K562 (cell line): ENCODE measurements around the gene BLZF1. TPM values are rescaled to one million over a fixed set of nuclear protein-coding genes. Genes with fewer than 3 reads are reported as not detected.

Experiments used
- ATF3 ChIP-seq, 2 experiments: fragments of 450-650 bp in 1 of 2; sonication (generic) in 1 of 2; formaldehyde crosslinking in 1 of 2; IDR thresholded peaks in 1 of 2; conservative IDR thresholded peaks in 1 of 2; 2 replicates each; pipeline versions ENCODE4 v1.6.1 to v1.8.1; 2016 to 2023; ENCODE audit warnings: mild to moderate bottlenecking in 2 of 2, moderate library complexity in 2 of 2, inconsistent platforms in 1 of 2, missing genetic modification reagents in 1 of 2
- E2F6 ChIP-seq, 2 experiments: IDR thresholded peaks; 2 replicates each; pipeline ENCODE4 v1.6.1; 2011; ENCODE audit warnings: borderline replicate concordance in 1 of 2, control low read depth in 1 of 2, low read depth in 1 of 2, low read length in 1 of 2, mild to moderate bottlenecking in 1 of 2, mixed read lengths in 1 of 2, moderate library complexity in 1 of 2; ENCODE audit not compliant: insufficient read depth in 1 of 2, insufficient read length in 1 of 2, poor library complexity in 1 of 2, severe bottlenecking in 1 of 2; ENCODE audit errors: extremely low read depth in 1 of 2
- EGR1 ChIP-seq: fragments of 450-650 bp; conservative IDR thresholded peaks from 2 replicates; pipeline ENCODE4 v1.6.1; 2017; ENCODE audit warnings: mild to moderate bottlenecking
- MCM2 ChIP-seq: fragments of 450-650 bp; IDR thresholded peaks from 2 replicates; pipeline ENCODE4 v1.6.1; 2017; ENCODE audit warnings: low read depth, mild to moderate bottlenecking
- NUFIP1 ChIP-seq: fragments of 450-650 bp; IDR thresholded peaks from 2 replicates; pipeline ENCODE4 v1.6.1; 2018; ENCODE audit not compliant: partially characterized antibody
- SRSF7 ChIP-seq: fragments of 200-400 bp; formaldehyde crosslinking; optimal IDR thresholded peaks from 2 replicates; pipeline ENCODE3; 2017; ENCODE audit warnings: mild to moderate bottlenecking, low read depth, low read length
- ZBTB2 ChIP-seq: fragments of 450-650 bp; IDR thresholded peaks from 2 replicates; pipeline ENCODE4 v1.6.1; 2016; ENCODE audit warnings: antibody characterized with exemption
- ZSCAN29 ChIP-seq: fragments of 450-650 bp; IDR thresholded peaks from 2 replicates; pipeline ENCODE4 v1.6.1; 2017
- polyA plus RNA-seq, 8 experiments: library from polyadenylated mRNA; depleted of rRNA in 4 of 8; stranded (reverse) in 5 of 8; unstranded in 3 of 8; fragments of >200 nt; fragmentation: Nextera tagmentation in 2 of 8; fragmentation: Illumina TruSeq in 1 of 8; extraction: Ambion mirVana in 2 of 8; extraction: Trizol in 1 of 8; gene quantifications; 2 replicates each; pipeline versions ENCODE4 v1.2.1 to v1.2.3, GENCODE V29; 2011 to 2014; ENCODE audit warnings: inconsistent platforms in 1 of 8, missing spikeins in 1 of 8
- total RNA-seq, 7 experiments: library from RNA; depleted of rRNA in 6 of 7; stranded (reverse); fragments of >200 nt in 6 of 7; fragmentation: Illumina TruSeq in 2 of 7; extraction: Trizol in 2 of 7; gene quantifications; 2 replicates each; pipeline versions ENCODE4 v1.2.1 to v1.2.3, GENCODE V29; 2011 to 2021; ENCODE audit warnings: low replicate concordance in 1 of 7
- TF ChIP-seq, protein P1 (sequence below): fragments of 250-450 bp; sonication (Bioruptor Pico); IDR thresholded peaks from 2 replicates; pipeline ENCODE4 v1.5.0; 2022; ENCODE audit warnings: mild to moderate bottlenecking
- TF ChIP-seq, protein P2 (sequence below), 2 experiments: fragments of 250-450 bp in 1 of 2; fragments of 450-650 bp in 1 of 2; sonication (Bioruptor Pico) in 1 of 2; IDR thresholded peaks; 2 replicates each; pipeline versions ENCODE4 v1.6.1 to v1.8.0; 2016 to 2021; ENCODE audit warnings: mild to moderate bottlenecking in 2 of 2, moderate library complexity in 2 of 2, missing compliant biosample characterization in 1 of 2, missing genetic modification characterization in 1 of 2
- TF ChIP-seq, protein P3 (sequence below), 2 experiments: fragments of 450-650 bp; formaldehyde crosslinking in 1 of 2; IDR thresholded peaks; 2 replicates each; pipeline versions ENCODE4 v1.4.0 to v1.6.1; 2014 to 2020; ENCODE audit warnings: mild to moderate bottlenecking in 2 of 2, borderline replicate concordance in 1 of 2, low read depth in 1 of 2

Gene BLZF1
- total and polyA plus RNA-seq, 9 of the 15 experiments (the other 6 are each of a cell fraction or from before 2014, with no cell fraction given), result 20.5 to 32.8 (median 25.3) TPM

DNA sequence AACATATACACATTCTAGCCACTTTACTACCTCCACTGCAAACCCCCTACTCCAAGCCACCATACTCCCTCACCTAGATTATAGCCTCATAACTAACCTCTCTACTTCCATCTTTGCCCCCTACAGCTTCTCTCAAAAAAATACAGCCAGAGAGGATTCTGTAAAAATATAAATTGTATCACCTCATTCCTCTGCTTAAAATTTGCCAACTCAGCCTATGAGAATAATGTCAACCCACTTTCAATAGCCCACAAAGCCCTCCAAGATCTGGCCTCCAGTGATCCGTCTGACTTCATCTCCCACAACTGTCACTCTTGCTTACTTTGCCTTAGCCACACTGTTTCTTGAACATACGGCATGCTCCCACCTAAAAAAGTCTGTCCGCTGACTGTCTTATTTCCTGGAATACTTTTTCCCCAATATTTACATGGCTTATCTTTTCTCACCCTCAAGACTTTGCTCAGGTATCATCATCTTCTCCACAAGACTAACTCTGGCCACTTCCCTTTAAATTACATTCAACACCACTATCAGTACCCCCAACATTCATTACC, 21.9 kb upstream of the BLZF1 start (continued):
- TF ChIP-seq E2F6 (IDR thresholded peaks at IDR 0.05; ENCODE audit: borderline replicate concordance in 1 of 2, extremely low read depth in 1 of 2, insufficient read depth in 1 of 2, insufficient read length in 1 of 2, low read depth in 1 of 2, low read length in 1 of 2, poor library complexity in 1 of 2, severe bottlenecking in 1 of 2) (no peak), SRSF7 (no peak), ZBTB2 (no peak), EGR1 (no peak), ATF3 (IDR thresholded peaks at IDR 0.05) (no peak), ATF3 (CRISPR knock-in tag; conservative IDR thresholded peaks at IDR 0.05) (no peak), ZSCAN29 (no peak), NUFIP1 (no peak), MCM2 (no peak)
- TF ChIP-seq, protein P1, sequence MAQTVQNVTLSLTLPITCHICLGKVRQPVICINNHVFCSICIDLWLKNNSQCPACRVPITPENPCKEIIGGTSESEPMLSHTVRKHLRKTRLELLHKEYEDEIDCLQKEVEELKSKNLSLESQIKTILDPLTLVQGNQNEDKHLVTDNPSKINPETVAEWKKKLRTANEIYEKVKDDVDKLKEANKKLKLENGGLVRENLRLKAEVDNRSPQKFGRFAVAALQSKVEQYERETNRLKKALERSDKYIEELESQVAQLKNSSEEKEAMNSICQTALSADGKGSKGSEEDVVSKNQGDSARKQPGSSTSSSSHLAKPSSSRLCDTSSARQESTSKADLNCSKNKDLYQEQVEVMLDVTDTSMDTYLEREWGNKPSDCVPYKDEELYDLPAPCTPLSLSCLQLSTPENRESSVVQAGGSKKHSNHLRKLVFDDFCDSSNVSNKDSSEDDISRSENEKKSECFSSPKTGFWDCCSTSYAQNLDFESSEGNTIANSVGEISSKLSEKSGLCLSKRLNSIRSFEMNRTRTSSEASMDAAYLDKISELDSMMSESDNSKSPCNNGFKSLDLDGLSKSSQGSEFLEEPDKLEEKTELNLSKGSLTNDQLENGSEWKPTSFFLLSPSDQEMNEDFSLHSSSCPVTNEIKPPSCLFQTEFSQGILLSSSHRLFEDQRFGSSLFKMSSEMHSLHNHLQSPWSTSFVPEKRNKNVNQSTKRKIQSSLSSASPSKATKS (CRISPR knock-in tag), result no peak
- TF ChIP-seq, protein P2, sequence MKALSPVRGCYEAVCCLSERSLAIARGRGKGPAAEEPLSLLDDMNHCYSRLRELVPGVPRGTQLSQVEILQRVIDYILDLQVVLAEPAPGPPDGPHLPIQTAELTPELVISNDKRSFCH (CRISPR knock-in tag; IDR thresholded peaks at IDR 0.05), result no peak
- TF ChIP-seq, protein P2 (tag; IDR thresholded peaks at IDR 0.05), result no peak
- TF ChIP-seq, protein P3, sequence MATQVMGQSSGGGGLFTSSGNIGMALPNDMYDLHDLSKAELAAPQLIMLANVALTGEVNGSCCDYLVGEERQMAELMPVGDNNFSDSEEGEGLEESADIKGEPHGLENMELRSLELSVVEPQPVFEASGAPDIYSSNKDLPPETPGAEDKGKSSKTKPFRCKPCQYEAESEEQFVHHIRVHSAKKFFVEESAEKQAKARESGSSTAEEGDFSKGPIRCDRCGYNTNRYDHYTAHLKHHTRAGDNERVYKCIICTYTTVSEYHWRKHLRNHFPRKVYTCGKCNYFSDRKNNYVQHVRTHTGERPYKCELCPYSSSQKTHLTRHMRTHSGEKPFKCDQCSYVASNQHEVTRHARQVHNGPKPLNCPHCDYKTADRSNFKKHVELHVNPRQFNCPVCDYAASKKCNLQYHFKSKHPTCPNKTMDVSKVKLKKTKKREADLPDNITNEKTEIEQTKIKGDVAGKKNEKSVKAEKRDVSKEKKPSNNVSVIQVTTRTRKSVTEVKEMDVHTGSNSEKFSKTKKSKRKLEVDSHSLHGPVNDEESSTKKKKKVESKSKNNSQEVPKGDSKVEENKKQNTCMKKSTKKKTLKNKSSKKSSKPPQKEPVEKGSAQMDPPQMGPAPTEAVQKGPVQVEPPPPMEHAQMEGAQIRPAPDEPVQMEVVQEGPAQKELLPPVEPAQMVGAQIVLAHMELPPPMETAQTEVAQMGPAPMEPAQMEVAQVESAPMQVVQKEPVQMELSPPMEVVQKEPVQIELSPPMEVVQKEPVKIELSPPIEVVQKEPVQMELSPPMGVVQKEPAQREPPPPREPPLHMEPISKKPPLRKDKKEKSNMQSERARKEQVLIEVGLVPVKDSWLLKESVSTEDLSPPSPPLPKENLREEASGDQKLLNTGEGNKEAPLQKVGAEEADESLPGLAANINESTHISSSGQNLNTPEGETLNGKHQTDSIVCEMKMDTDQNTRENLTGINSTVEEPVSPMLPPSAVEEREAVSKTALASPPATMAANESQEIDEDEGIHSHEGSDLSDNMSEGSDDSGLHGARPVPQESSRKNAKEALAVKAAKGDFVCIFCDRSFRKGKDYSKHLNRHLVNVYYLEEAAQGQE (IDR thresholded peaks at IDR 0.05; ENCODE audit: borderline replicate concordance), result peak; percentile 11; the same call in 1 of the 2 replicates
- TF ChIP-seq, protein P3 (CRISPR knock-in tag; IDR thresholded peaks at IDR 0.05; ENCODE audit: low read depth), result no peak
